Left ventricle myocardium superior (tissue), 1 donor: Measurements from ENCODE around the gene ZIC4. TPM values are rescaled to one million over a fixed set of nuclear protein-coding genes. Genes with fewer than 3 reads are reported as not detected.

Experiments used
- ATAC-seq: fragments of 200-7000 bp; cut with Tn5 transposase; one replicate; pipeline ENCODE4 v1.9.1; 2020; ENCODE audit warnings: mild to moderate bottlenecking, moderate library complexity
- DNase-seq: peaks from one replicate; pipeline ENCODE4 v3.0.0-alpha.2; 2020
- intact Hi-C: fragments of 100-400 bp; cut with micrococcal nuclease; formaldehyde crosslinking; loops from one replicate; pipeline ENCODE4 v1.11.0; 2022
- total RNA-seq: library from RNA; stranded (reverse); fragmentation: NEBNext Ultra II Directional; extraction: Animal tissue kit (Norgen Biotek cat#: 25700); gene quantifications from one replicate; pipeline ENCODE4 v1.2.1, GENCODE V29; 2021
- donor health status: DM: no; HTN: yes; CAD: no; lungs with severe emphysema.

ZIC4 gene
- total RNA-seq, 1 donor from 2014 or later, result not detected

DNA sequence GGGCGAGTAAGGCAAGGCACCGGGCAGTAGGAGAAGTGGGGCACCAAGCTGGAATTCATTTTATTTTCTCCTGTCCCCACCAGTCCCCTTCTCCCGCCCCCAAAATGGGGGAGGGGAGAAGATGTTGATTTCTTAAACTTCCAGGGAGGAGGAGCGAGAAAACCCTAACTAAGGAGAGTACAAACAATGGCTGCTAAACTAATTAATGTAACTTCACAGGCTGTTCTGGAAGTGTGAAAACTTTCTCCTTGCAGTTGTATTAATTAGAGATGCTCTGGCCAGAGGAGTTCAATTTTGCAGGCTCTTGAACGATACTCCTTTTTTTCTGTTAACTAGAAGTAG lies 11.5 kb downstream of the ZIC4 start:
- ATAC-seq, result no peak
- intact Hi-C loops, result no loop called here

GRCh38 chr3:147393943-147394883 lies 12.1 kb downstream of the ZIC4 start:
- intact Hi-C loops, result no loop called here
- ATAC-seq (no peak), DNase-seq (no peak)

More for the DNA sequence above, 11.5 kb downstream of the ZIC4 start:
- no peak for DNase-seq

- ATAC-seq, result peak; percentile 18
- intact Hi-C loops, result no loop called here
- DNase-seq, result no peak
Measured at GRCh38 chr3:147393261-147393942, 12.9 kb downstream of the ZIC4 start.

DNA sequence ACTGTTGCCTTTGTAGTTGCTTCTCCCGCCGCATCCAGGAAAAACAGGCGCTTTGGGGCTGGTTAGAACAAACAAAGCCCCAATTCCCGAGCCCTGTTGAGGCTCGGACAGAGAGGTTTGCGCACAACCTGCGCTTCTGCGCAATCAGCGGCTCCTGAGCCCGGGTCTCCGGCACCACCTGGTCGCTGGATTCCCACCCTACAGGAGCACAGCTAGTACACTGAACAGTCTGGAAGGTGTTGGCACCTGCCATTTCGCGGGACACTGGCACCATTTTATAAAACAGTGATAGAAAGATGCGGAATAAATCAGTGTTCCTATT lies 13.8 kb downstream of the ZIC4 start:
- DNase-seq, result no peak
- ATAC-seq, result no peak
- intact Hi-C loops, result no loop called here

DNA sequence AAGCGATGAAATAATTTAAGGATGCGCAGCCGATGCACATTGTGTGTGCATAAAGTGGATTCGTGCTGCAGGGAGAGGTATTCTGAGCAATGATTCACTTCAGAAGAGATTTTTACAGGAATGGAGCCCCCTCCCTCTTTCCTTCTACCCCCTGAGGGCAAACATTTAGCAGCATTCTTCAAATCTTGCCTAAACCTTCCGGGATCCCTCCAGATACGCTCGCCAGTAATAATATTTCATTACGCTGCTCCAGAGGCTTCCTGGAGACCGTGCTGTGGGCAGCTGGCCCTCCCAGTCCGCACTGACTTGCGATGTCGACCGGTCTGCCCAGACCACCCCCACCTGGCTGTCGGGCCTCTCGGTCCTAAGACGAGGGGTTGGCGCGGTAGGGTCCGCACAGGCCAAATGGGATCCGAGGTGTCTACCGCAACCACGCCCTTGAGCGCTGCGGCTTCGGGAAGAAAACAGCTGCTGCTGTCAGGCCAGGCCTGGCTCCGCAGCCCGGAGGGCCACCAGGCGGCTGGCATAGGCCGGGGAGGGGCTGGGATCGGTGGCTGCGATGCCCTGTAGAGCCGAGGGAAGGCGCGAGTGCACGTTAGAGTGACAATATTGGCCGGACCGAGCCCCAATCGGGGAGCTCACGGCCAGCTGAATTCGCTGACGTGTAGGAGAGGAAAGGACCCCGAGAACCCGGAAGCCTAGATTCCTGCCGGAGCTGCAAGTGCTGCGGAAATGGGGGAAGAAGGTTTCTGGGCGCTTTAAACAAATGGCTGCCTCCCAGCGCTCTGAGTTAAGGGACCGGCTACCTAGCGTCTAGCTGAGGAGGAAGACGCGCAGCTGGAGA lies 14.3 kb downstream of the ZIC4 start:
- DNase-seq, result no peak
- peak; percentile 38 for ATAC-seq
- intact Hi-C loops, result no loop called here

DNA sequence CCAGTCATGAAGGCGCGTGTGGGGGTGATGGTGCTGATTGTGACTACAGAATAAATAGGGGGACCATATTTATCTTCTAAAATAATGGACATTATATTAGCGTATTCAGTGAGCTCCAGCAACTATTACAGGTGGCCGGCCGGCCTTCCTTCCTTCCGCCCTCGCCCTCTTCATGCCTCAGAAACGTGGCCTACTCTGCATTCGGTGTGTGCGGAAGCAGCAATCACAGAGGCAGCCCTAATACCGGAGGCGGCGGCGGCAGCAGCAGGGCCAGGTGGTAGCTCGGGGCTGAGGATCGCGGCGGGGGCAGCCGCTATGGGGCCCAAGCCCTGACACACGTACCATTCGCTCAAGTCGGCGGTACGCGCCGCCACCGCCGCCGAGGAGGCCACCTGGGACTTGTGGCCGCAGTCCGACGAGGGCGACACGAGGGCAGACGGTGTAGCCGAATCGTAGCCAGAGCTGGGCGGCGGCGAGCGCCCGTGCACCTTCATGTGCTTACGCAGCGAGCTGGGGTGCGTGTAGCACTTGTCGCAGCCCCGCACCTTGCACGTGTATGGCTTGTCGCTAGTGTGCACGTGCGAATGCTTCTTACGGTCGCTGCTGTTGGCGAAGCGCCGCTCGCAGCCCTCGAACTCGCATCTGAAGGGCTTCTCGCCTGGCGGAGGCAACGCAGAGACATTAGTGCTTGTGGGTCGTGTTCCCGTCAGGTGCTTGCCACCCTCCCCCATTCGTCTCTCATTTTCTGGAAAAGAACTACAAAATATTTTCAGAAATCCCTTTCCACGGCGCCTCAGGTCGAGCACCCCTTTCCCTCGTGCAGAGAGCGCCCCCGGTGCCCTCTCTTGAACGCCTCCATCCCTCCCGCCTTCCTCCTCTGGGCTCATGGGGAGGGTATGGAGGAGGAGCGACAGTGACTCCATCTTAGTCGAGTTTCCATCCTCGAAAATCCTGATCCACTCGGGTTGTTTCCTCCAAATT lies 15.5 kb downstream of the ZIC4 start:
- intact Hi-C loops, result no loop called here
- DNase-seq (no peak), ATAC-seq (no peak)

DNA sequence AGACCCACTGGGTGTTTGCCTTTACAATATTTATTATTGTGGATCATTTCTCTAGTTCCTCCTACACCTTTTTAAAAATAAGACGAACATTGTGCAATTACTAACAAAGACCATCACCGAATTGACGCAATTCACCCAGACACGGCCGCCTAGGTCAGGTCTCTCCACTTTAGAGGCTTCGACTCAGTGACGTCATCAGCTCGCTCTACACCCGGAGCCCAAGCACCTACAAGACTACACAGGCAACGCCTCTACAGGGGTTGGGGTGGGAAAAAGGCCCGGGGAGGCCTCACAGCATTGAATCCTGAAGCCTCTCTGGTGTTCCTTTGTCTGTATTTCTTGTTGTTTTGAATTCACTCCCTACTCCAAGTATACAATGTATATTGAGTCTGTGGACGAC lies 16.6 kb downstream of the ZIC4 start:
- intact Hi-C loops, result no loop called here
- no peak for ATAC-seq
- no peak for DNase-seq

- DNase-seq (no peak), ATAC-seq (no peak)
- intact Hi-C loops, result no loop called here
Measured at GRCh38 chr3:147388700-147389580, 17.4 kb downstream of the ZIC4 start.

DNA sequence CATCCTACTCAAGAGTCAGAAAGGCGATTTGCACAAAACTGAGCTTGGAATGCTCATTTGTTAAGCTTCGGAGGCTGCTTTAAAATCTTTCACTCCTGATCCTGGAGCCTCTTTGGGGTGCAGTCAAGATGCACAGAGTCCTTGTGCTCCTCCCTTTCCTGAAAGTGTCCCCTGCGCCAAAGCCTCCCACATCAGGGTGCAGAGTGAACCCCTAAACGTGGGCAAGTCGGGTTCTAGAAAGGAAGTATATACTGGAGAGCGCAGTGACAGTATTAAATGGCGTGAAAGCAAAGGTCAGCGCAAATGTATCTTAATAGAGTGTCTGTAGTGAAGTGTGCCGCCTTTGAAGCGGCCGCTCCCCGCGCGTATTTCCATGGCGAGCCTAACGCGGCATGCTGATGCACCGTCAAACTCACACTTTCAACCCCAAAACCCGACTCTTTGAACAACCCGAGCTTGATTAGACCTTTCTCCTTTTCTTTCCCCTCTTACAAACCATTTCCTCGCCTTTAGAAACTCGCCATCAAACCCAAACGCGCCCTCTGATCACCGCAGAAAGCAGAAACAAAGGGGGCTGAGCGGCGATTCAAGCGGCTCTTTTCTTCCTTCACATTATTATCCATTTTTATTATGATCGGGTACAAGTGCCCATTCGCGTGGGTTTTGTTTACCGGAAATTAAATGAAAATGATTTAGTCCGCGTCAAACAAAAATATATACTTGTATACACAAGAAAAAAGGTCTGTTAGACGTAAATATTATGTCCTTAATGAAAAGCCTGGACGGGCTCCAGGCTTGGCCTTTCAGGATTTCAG lies 18.3 kb downstream of the ZIC4 start:
- intact Hi-C loops, result no loop called here
- ATAC-seq (no peak), DNase-seq (no peak)

DNA sequence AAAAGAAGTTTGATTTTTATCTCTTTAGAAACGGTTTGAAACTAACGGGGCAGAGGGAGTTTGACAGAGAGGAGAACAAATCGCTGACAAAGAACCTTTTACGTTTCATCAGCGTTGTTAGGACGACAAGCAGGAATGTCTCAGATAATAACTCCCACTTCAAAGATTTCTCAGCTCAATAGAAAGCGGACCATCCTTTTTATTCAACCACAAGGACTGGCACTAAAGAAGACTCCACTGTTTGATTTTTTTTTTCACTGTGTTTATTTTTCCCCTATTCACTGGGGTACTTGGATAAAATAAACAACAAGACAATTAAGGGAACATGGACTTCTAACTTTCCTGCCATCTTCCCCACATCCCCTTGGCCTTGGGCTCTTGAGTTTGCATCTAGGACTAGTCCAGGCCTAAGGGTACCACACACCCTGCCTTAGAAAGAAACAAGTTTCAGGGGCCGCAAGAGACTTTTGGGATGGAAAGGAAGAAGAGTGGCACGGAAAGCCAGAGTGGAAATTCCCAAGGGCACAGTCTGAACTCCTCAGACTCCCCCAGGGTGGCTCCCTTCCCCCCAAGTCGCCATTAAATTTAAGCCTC lies 19.0 kb downstream of the ZIC4 start:
- intact Hi-C loops, result no loop called here
- no peak for ATAC-seq
- no peak for DNase-seq

DNA sequence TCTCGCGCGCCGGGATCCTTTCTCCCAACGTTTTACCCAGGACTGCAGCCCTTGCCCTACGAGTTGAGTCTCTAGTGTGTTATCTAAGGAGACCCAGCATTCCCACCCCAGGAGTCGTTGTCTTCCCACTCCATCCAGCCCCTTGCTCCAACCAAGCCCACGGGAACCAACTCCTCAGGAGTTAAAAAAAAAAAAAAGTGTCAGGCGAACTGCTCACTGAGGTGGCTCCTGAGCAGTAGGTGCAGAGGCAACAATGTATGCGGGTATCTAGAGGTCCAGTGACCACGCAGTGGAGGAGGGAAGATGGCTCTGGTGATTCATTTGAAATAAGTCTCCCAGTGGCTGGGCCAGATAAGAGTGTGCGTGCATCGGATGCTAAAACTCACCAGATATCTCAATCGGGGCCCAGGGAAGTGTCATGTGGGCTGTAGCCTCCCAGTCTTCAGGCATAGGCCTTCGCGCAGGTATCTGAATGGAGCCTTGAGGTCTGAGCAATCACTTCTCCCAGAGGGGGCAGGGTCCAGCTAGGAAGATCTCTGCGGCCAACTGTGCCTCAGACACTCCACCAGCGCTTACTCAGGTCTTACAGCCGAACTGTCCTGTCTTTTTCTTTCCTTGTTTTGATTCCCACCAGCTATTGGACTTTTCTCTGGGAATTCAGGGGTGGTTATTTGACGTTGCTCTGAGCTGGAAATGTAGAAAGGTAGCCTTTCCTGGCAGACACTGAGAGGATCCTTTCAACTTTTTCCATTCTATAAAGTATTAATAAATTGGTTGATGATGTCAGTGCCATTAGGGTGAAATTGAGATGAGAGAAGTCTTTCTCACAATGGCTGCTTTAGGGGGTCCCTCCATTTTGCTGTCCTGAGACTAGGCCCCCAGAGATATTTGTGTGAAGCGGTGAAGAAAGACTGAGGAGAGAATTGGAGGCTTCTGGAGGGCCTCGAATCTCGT lies 21.0 kb downstream of the ZIC4 start:
- ATAC-seq (no peak), DNase-seq (no peak)
- intact Hi-C loops, result no loop called here

DNA sequence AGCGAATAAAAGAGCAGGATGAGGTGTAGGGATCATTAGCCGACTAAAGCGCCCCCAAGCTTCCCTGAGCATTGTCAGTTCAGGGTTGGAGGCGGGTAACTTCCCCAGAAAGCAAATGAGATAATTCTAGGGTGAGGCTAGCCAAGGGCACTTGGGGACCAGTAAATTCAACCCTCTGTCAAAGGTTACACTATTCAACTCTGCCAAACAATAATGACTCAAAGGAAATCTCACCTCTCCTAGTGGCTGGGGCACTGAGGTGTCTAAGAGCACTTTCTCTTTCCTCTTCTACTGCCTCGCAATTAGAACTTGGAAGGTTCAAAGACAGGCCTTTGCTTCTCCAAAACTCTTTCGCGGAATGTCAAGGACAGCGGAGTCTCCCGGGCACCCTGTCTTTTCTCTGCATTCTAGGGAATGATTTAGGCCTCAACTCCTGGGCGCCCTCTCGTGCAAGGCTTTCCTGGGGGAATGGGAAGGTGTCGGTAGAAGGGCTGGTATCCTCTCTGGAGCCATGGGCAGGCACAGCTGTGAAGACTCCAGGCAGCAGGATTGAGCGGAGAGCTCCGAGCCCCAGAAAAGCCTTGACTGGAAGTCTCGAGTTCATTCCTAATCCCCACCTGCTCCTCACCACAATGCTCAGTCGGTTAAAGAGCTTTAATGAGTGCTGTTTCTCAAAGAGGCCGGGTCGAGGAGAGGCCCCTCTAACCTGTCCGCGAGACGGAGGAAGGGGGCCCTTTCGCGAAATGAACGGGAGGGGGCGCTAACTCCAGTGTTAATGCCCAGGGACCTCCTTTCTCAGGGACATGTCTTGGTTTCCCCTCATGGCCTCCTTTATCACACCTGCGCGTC lies 21.9 kb downstream of the ZIC4 start:
- ATAC-seq (no peak), DNase-seq (no peak)
- intact Hi-C loops, result no loop called here

- no peak for ATAC-seq
- no peak for DNase-seq
- intact Hi-C loops, result no loop called here
Measured at GRCh38 chr3:147383617-147384016, 22.7 kb downstream of the ZIC4 start.

DNA sequence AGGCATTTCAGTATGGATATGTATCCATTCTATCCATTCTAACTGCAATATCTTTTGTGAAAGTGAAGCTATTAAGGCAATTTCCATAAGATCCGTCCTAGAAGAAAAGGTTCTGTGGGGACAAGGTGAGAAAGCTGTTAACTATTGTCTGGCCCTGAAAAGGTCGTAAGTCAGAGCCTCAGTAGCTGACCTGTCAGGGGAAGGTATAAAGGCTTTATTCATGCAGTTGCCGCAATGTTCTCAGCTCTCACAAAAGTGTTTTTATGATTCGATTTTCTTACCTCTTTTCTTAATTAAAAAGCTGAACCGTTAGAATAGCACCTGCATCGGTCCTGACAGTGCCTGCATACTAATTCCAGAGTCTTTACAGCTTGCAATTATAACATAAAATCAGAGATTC lies 24.7 kb downstream of the ZIC4 start:
- ATAC-seq (no peak), DNase-seq (no peak)
- intact Hi-C loops, result no loop called here

- ATAC-seq (no peak), DNase-seq (no peak)
- intact Hi-C loops, result no loop called here
Measured at GRCh38 chr3:147380977-147381376, 25.4 kb downstream of the ZIC4 start.
